ENCODE measurements around the gene LDHAL6B.

Gene LDHAL6B

GRCh38 chr15:59218710-59219109, 12.1 kb downstream of the LDHAL6B start:
- no peak for DNase-seq (ENCODE audit: low spot score)

GRCh38 chr15:59221511-59222505, 15.2 kb downstream of the LDHAL6B start:
- no peak for DNase-seq (ENCODE audit: low spot score)

GRCh38 chr15:59222906-59223550, 16.4 kb downstream of the LDHAL6B start:
- no peak for DNase-seq (ENCODE audit: low spot score)

GRCh38 chr15:59223736-59224135, 17.1 kb downstream of the LDHAL6B start:
- no peak for DNase-seq (ENCODE audit: low spot score)

GRCh38 chr15:59224474-59224873, 17.8 kb downstream of the LDHAL6B start:
- no peak for DNase-seq (ENCODE audit: low spot score)

GRCh38 chr15:59227021-59227420, 20.4 kb downstream of the LDHAL6B start:
- DNase-seq (ENCODE audit: low spot score) = no peak

GRCh38 chr15:59229015-59229414, 22.4 kb downstream of the LDHAL6B start:
- DNase-seq (ENCODE audit: low spot score) = no peak

- no peak for DNase-seq (ENCODE audit: low spot score)
Measured at GRCh38 chr15:59229453-59229852, 22.8 kb downstream of the LDHAL6B start.

GRCh38 chr15:59230531-59231055, 23.9 kb downstream of the LDHAL6B start:
- no peak for DNase-seq (ENCODE audit: low spot score)

- no peak for DNase-seq (ENCODE audit: low spot score)
Measured at GRCh38 chr15:59232476-59232875, 25.8 kb downstream of the LDHAL6B start.

- no peak for DNase-seq (ENCODE audit: low spot score)
Measured at GRCh38 chr15:59236394-59236793, 29.8 kb downstream of the LDHAL6B start.

GRCh38 chr15:59237119-59237855, 30.6 kb downstream of the LDHAL6B start:
- DNase-seq (ENCODE audit: low spot score) = no peak

- DNase-seq (ENCODE audit: low spot score) = no peak
Measured at GRCh38 chr15:59237924-59238331, 31.3 kb downstream of the LDHAL6B start.

- DNase-seq (ENCODE audit: low spot score) = no peak
Measured at GRCh38 chr15:59240036-59240435, 33.4 kb downstream of the LDHAL6B start.

- DNase-seq (ENCODE audit: low spot score) = no peak
Measured at GRCh38 chr15:59242649-59243048, 36.0 kb downstream of the LDHAL6B start.

- DNase-seq (ENCODE audit: low spot score) = no peak
Measured at GRCh38 chr15:59243622-59244021, 37.0 kb downstream of the LDHAL6B start.

- no peak for DNase-seq (ENCODE audit: low spot score)
Measured at GRCh38 chr15:59244337-59244736, 37.7 kb downstream of the LDHAL6B start.

GRCh38 chr15:59245559-59245958, 38.9 kb downstream of the LDHAL6B start:
- no peak for DNase-seq (ENCODE audit: low spot score)

- DNase-seq (ENCODE audit: low spot score) = peak; percentile 45
Measured at GRCh38 chr15:59247364-59247763, 40.7 kb downstream of the LDHAL6B start.

GRCh38 chr15:59249816-59250215, 43.2 kb downstream of the LDHAL6B start:
- DNase-seq (ENCODE audit: low spot score) = no peak

GRCh38 chr15:59250249-59250648, 43.6 kb downstream of the LDHAL6B start:
- DNase-seq (ENCODE audit: low spot score) = no peak
